ENCODE results near the gene SBNO2.
"Not testable (repeated sequence)": the region's sequence is repeated elsewhere in the genome, so short reads cannot be mapped to it uniquely, and the experiment has no call there.

The SBNO2 gene

GRCh38 chr19:1132552-1133383 is 41.3 kb downstream of the SBNO2 start:
- DNase-seq: peak in 1 of 5 donors; percentile 49

- peak; percentile 70 to 95 (median 80) for DNase-seq
These were observed 42.1 kb downstream of the SBNO2 start for GRCh38 chr19:1131718-1132551.

GRCh38 chr19:1130771-1131717 is 43.0 kb downstream of the SBNO2 start:
- peak in 3 of 5 donors; percentile 39 to 76 (median 50) for DNase-seq

- no peak for DNase-seq
These were observed 44.5 kb downstream of the SBNO2 start for GRCh38 chr19:1129535-1129934.

- not testable (repeated sequence) for DNase-seq
These were observed 45.0 kb downstream of the SBNO2 start for GRCh38 chr19:1129084-1129483.

- no peak for DNase-seq
These were observed 46.0 kb downstream of the SBNO2 start for GRCh38 chr19:1128106-1128505.

GRCh38 chr19:1126984-1127760 is 46.9 kb downstream of the SBNO2 start:
- DNase-seq: no peak

- DNase-seq: no peak
These were observed 48.2 kb downstream of the SBNO2 start for GRCh38 chr19:1125601-1126467.

- no peak for DNase-seq
These were observed 50.0 kb downstream of the SBNO2 start for GRCh38 chr19:1123885-1124677.

- DNase-seq: no peak
These were observed 50.7 kb downstream of the SBNO2 start for GRCh38 chr19:1123381-1123780.

- DNase-seq: peak in 1 of 5 donors; percentile 52
These were observed 51.1 kb downstream of the SBNO2 start for GRCh38 chr19:1122972-1123363.

- DNase-seq: no peak
These were observed 51.8 kb downstream of the SBNO2 start for GRCh38 chr19:1122021-1122971.

GRCh38 chr19:1121395-1121794 is 52.7 kb downstream of the SBNO2 start:
- DNase-seq: no peak

- DNase-seq: no peak
These were observed 54.4 kb downstream of the SBNO2 start for GRCh38 chr19:1119475-1120217.

- DNase-seq: no peak
These were observed 55.1 kb downstream of the SBNO2 start for GRCh38 chr19:1118999-1119398.

GRCh38 chr19:1117654-1118053 is 56.4 kb downstream of the SBNO2 start:
- no peak for DNase-seq

GRCh38 chr19:1116726-1117581 is 57.1 kb downstream of the SBNO2 start:
- DNase-seq: peak in 1 of 5 donors; percentile 4
